ENCODE results near the gene LAMC1. TPM values are rescaled to one million over a fixed set of nuclear protein-coding genes. Genes with fewer than 3 reads are reported as not detected.

Gene LAMC1
- total RNA-seq, 2 donors from 2014 or later, result 60.7 to 96.6 TPM

GRCh38 chr1:183081402-183082120, 58.3 kb downstream of the LAMC1 start:
- ATAC-seq, result no peak
- no peak for DNase-seq
- Histone ChIP-seq H3K9me3 (no peaks in the 10 kb centered on the region), H3K36me3 (replicated peaks in 1 of 2; ENCODE audit: insufficient read depth in 1 of 2, low read depth in 2 of 2) (no peaks in the 10 kb centered on the region), H3K4me3 (no peak overlapping the region), H3K4me1 (no peaks in the 10 kb centered on the region), H3K27me3 (no peaks in the 10 kb centered on the region), H3K27ac (no peak overlapping the region)
- TF ChIP-seq POLR2A (IDR thresholded peaks at IDR 0.05), result no peak
- TF ChIP-seq, protein P1, sequence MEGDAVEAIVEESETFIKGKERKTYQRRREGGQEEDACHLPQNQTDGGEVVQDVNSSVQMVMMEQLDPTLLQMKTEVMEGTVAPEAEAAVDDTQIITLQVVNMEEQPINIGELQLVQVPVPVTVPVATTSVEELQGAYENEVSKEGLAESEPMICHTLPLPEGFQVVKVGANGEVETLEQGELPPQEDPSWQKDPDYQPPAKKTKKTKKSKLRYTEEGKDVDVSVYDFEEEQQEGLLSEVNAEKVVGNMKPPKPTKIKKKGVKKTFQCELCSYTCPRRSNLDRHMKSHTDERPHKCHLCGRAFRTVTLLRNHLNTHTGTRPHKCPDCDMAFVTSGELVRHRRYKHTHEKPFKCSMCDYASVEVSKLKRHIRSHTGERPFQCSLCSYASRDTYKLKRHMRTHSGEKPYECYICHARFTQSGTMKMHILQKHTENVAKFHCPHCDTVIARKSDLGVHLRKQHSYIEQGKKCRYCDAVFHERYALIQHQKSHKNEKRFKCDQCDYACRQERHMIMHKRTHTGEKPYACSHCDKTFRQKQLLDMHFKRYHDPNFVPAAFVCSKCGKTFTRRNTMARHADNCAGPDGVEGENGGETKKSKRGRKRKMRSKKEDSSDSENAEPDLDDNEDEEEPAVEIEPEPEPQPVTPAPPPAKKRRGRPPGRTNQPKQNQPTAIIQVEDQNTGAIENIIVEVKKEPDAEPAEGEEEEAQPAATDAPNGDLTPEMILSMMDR (IDR thresholded peaks at IDR 0.05), result no peak
- 93 to 95% methylated on average over 4 of the region's 4 CpGs for WGBS, 2 donors
- intact Hi-C loops (cut with DNase I), result no loop called here

DNA sequence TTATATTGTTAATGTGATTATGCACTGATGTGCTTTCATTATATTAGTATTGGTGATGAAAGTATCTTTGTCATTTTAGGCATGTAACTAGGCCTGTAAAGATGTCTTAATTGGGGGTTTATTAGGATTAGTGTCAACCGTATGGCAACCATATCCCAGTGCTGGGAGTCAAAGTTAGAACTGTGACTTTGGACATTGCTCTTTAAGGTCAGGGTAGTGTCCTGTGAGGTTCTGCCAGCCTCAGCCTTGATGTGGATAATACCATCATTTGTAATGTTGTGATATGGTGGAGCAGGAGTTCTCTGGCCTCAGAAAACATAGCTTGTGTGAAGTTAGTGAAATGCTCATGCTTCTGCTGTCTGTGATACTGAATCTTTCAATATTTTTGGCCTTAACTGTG, 59.4 kb downstream of the LAMC1 start:
- WGBS, 2 donors, result 91% methylated on average over 1 of the region's 1 CpG
- ATAC-seq, result no peak
- no peak for DNase-seq
- no peak overlapping the region for H3K27ac ChIP-seq
- H3K4me1 ChIP-seq, result no peaks in the 10 kb centered on the region
- no peak overlapping the region for H3K4me3 ChIP-seq
- no peak for TF ChIP-seq POLR2A (IDR thresholded peaks at IDR 0.05)
- TF ChIP-seq, protein P1 (IDR thresholded peaks at IDR 0.05), result no peak
- intact Hi-C loops (cut with DNase I), result no loop called here
- no peaks in the 10 kb centered on the region for H3K36me3 ChIP-seq (replicated peaks in 1 of 2; ENCODE audit: insufficient read depth in 1 of 2, low read depth in 2 of 2)
- H3K9me3 ChIP-seq, result no peaks in the 10 kb centered on the region
- H3K27me3 ChIP-seq, result no peaks in the 10 kb centered on the region

- Histone ChIP-seq H3K27ac (no peak overlapping the region), H3K4me3 (no peak overlapping the region), H3K36me3 (replicated peaks in 1 of 2; ENCODE audit: insufficient read depth in 1 of 2, low read depth in 2 of 2) (no peaks in the 10 kb centered on the region), H3K9me3 (no peaks in the 10 kb centered on the region), H3K4me1 (peaks cover 27% of the 10 kb centered on the region), H3K27me3 (no peaks in the 10 kb centered on the region)
- ATAC-seq, result no peak
- no peak for DNase-seq
- intact Hi-C loops (cut with DNase I), result no loop called here
- WGBS, 2 donors, result 50 to 59% methylated on average over 2 of the region's 2 CpGs
- no peak for TF ChIP-seq POLR2A (IDR thresholded peaks at IDR 0.05)
- TF ChIP-seq, protein P1 (IDR thresholded peaks at IDR 0.05), result no peak
Observed at GRCh38 chr1:183087001-183087400, 63.8 kb downstream of the LAMC1 start.

DNA sequence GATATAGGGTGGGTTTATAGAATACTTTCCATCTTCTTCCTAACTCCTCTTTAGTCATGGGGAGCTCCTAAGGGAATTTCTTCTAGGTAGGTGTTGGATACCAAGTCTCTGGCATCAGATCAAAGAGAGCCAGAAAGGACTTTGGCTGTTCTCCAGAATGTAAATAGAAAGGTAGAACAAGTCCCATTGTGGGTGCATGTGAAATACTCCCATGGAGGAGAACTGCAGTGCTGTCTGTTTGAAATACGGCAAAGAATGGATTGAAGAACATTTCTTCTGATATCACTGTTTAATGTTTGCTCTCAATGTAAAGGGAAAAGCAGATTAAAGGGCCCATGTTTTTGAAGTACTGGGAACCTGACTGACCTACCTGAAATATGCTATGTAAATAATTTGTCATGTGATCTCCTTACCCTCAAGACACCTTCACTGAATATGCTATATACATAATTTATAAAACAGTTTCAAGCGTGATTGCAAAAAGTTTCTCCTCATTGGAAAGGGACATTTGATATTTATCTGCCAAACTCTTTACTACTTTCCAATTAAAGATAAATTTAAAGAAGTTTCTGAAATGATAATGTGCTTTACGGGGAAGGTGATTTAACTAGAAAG, 65.9 kb downstream of the LAMC1 start:
- Histone ChIP-seq H3K27ac (peak overlapping the region in 1 of 4 donors; percentile 17), H3K4me3 (no peak overlapping the region), H3K36me3 (replicated peaks in 1 of 2; ENCODE audit: insufficient read depth in 1 of 2, low read depth in 2 of 2) (no peaks in the 10 kb centered on the region), H3K4me1 (peaks cover 40% of the 10 kb centered on the region), H3K27me3 (no peaks in the 10 kb centered on the region), H3K9me3 (no peaks in the 10 kb centered on the region)
- TF ChIP-seq POLR2A (IDR thresholded peaks at IDR 0.05), result no peak
- TF ChIP-seq, protein P1 (IDR thresholded peaks at IDR 0.05), result no peak
- ATAC-seq (peak; percentile 30), DNase-seq (peak in 3 of 4 donors; percentile 19 to 35 (median 20))
- 39 to 42% methylated on average over 3 of the region's 3 CpGs for WGBS, 2 donors
- intact Hi-C loops (cut with DNase I), result no loop called here

Measured in body of pancreas (tissue), 4 donors.